H1 (cell line): ENCODE data around the gene BARX2.

Experiments used
- BCL11A ChIP-seq, 2 experiments: IDR thresholded peaks; one replicate each; pipeline ENCODE4 v1.6.1; 2011; ENCODE audit warnings: low read depth in 2 of 2, low read length in 2 of 2, mild to moderate bottlenecking in 2 of 2
- GABPA ChIP-seq: IDR thresholded peaks from 2 replicates; pipeline ENCODE4 v1.6.1; 2011; ENCODE audit warnings: mild to moderate bottlenecking, low read length, moderate library complexity, borderline replicate concordance; ENCODE audit not compliant: insufficient read depth

GRCh38 chr11:129426038-129426437, 50.4 kb downstream of the BARX2 start:
- TF ChIP-seq GABPA: no peak
- no peak for TF ChIP-seq BCL11A (IDR thresholded peaks at IDR 0.05; ENCODE audit: low read depth in 2 of 2, low read length in 2 of 2)
